Activated naive CD8-positive, alpha-beta T cell treated with anti-CD3 and anti-CD28 coated beads, Interleukin-2, amount 50 U/mL, for 16 hours (primary cell): ENCODE results near the gene NCBP2L.

Experiments used
- DNase-seq: peaks from one replicate; pipeline ENCODE4 v3.0.0-alpha.2; 2020; ENCODE audit warnings: low read depth, low spot score

NCBP2L gene

DNA sequence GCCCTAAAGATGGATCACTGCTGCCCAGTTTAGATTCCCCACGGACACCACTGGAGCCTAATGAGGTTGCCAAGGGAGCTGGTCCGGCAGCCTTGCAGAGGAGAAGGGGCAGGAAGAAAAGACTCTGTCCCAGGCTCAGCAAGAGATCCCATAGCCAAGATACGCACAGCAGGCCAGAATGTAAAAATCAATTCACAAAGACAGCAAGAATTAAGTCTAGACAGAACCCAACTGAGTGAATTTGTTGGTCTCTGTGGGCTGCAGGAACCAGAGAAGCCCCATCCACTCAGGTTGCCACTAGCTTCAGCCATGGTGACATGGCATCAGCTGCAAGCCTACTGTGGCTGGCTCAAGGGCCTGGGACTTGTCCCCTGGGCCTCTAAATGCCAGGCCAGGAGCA is 24.8 kb upstream of the NCBP2L start:
- no peak for DNase-seq

- no peak for DNase-seq
Observed at GRCh38 chrX:107753187-107753586, 24.3 kb upstream of the NCBP2L start.

- DNase-seq = no peak
Observed at GRCh38 chrX:107755721-107756120, 21.8 kb upstream of the NCBP2L start.

DNA sequence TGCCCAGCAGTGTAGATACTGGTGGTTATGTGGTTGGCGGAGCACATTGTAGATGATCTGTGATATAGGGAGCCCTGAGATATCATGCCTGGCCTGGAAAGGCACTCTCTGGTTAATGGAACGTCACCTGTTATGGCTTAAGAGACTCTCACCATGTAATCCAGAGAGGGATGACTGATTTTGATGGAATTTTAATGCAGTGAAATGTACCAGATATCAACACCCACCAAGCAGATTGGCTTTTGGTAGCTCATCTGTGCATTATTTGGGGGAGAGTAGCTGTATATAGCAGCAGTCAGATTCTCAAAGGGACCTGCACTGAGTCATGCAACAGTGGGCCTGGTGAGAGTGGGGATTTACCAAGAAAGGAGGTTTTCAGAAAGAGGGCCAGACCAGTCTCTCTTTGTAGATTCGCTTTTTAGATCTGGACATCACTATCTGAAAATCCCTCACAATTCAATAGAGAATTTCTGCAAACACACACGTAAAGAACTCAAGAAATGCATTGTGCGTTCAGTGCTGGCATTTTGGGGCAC is 19.2 kb upstream of the NCBP2L start:
- no peak for DNase-seq

DNA sequence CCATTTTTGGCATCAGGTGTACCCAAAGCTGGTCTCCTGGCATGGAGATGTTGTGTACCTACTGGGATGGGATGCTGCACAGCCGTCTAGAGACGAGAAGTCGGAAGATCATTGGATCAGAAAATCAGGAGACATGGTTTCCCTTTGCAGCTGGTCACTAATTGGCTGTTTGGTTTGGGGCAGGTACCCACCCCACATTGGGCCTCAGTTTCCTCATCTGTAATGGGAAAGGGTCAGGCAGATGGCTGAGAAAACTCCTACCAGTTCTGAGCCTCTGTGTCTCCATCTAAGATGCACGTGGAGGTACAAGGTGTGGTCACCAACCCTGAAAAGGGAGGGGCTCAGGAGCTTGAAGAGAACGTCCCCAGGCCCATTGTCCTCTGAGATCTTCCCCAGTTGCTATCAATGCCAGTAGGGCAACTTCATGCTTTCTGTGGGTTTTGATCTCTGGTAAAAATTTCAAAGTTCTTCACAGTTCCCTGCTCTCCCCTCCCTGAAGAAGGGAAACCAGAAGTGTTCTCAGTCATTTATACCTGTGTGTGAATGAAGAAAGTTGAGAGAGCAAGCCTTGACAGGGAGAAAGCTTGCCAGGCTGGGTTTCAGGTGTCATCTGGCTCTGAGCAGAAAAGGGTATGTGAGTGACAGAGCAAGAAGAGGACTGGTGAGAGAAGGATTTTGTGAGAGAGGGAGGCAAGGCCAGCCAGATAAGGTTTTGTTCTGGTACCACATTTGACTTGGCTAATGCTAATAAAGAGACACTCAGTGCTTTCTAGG is 17.0 kb upstream of the NCBP2L start:
- DNase-seq = no peak

DNA sequence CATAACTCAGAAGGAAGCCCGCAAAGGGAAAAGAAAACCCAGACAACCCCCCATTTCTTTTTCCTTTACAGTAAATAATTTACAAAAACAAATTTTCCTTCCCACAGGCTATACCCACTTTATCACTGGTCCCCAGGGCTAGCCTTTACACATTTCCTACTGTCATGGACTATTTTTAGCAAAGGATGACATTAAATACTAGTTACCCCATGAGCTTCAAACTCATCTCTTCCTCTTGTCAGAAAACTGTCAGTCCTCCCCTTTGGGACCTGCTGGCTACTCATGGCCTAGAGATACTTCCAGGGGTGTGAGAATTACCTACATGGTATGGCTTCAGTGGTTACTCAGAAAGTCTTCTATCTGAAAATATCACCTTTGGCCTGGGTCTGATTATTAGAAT is 13.9 kb upstream of the NCBP2L start:
- DNase-seq = no peak

- DNase-seq = no peak
Observed at GRCh38 chrX:107764845-107765608, 12.5 kb upstream of the NCBP2L start.

DNA sequence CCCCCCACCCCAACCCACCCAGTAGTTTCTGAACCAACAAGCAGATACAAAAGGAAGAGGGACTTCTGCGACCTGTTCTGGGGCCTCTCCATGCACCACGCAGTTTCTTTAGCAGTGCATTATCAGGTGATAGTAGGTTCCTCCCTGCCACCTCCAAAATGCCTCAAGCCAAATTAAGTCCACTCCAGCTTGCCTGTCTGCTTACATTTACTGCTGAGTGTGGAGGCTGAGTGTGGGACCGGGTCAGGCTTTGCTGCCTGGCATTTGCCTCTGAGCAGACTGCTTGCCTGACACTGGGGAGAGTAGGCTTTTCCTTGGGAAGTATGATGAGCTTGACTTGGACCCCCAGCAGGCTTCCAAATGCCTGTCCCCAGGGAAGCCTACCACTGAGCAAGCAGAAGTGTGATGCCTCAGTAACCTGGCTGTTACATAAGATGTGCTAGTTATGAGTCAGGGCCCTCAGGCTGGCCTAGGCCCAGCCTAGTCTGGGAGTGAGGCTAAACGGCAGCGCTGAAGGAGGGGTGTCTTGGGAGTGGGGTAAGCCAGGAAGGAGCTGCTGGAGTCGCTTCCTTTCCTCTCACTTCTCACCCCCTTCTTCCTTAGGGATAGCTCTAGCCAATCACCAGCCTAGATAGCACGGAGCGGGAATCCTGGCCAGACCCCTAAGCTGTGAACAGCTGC is 10.9 kb upstream of the NCBP2L start:
- no peak for DNase-seq

GRCh38 chrX:107768051-107768450 is 9.5 kb upstream of the NCBP2L start:
- DNase-seq = no peak

- DNase-seq = no peak
Observed at GRCh38 chrX:107769581-107770317, 7.8 kb upstream of the NCBP2L start.

DNA sequence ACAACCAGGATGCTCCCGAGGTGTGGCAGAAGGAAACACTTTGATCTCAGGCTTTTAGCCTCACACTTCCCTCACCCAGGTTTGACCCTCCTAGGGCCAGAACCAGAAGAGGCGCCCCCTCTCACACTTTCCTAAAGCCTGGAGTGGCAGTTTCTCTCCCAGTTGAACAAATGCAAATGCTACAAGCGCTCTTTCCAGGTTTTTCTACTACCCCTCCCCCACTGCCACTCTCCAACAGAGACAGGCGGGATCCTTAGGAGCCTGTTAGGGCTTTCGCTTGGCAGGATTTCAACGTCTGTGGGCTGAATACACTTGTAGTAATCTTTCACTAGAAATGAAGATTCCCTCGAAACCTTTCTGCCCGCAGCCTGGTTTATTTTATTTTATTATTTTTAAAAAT is 4.3 kb upstream of the NCBP2L start:
- no peak for DNase-seq

- DNase-seq = no peak
Observed at GRCh38 chrX:107773906-107774435, 3.6 kb upstream of the NCBP2L start.

DNA sequence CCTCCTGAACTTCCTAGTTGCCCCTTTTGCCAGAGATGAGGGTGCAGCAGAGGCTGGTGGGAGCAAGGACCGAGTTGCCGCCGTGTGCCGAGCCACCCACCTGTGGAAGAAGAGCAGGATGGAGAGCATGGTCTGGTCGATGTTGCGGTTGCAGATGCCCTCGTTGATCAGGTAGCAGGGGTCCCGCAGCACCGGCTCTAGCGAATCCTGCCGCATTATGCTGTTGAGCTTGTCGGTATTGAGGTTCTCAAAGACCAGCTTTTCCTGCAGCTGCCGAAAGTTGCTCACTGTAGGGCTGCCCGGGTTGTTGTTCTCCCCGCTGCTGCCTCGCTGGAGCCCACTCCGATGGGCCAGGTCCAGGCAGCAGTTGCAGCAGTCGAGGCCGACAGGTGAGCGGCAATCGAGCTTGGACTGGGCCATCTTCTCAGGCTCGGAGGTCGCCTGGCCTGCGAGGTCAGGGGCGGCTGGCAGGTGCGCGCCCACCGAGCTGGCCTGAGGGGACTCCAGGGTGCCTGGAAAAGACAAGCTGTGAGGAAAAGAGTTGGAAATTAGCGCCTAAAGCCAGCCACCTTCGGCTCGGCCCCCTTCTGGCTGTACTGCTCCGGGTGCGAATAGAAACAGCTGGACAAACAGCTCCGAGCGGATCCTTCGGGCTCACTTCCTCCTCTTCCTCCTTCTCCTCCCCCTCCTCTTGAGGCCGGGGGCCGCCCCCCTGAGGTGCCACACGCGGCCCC is 2.4 kb upstream of the NCBP2L start:
- DNase-seq = no peak

GRCh38 chrX:107775734-107776511 is 1.6 kb upstream of the NCBP2L start, which contains the start of gene TSC22D3:
Gene TSC22D3, minus strand, starts transcription at chrX:107775787. Its CDS starts 368 bp downstream, at chrX:107775419.
- DNase-seq = no peak

DNA sequence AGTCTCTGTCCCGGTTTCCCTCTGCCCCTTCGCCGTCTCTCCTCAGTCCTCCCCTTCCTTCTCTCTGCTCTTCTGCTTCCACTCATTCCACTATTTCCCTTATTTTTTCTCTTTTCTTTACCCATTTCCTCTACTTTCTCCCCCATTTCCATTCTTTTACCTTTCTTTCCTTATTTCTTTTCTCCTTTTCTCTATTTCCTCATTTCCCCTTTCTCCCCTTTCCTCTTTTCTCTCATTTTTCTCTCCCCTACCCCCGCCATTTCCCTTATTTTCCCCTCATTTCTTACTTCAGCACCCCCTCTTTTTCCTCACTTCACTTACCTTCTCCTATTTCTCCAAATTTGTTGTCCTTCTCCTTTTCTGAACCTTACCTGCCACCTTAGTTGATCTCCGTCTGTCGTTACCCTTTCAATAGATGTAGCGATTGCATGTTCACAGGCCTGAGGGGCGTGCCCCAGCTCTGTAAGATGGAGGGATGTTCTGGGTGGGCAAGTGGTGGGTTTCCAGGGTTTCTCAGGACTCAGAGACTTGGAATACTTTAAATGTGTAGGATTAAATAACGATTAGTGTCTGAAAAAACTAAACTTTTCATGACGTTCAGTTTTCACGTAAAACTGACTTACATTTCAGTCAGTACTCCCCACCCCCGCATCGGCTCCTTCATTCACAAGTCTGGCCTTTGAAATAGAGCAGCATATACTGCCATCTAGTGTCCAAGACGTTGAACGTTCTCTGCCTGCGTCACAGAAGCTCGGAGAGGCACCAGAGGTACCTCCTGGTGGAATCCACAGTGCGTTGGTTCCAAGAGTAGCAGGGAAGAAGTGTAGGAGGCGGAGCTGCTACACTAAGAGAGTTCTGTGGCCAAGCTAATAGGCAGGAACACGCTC is 641 bp upstream of the NCBP2L start:
- peak; percentile 39 for DNase-seq

GRCh38 chrX:107780525-107780924 is 3.0 kb downstream of the NCBP2L start:
- no peak for DNase-seq

DNA sequence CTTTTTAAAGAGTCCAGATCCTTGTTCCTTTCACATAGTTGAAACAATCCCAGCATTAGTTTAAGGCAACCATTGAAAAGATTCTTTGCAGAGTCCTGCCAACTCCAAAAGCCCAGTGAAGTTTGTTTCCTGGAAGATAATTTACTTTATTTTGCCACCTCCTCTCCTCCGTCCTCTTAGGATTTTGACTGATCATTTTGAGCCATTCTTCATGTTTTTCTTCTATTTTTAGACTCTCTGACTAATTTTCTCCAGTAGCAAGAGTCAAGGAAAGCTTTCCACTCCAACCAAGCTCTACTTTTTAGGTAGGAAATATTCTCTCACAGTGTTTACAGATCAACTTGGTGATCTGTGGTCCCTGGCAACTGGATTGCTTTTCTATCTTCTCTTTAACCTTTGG is 10.3 kb downstream of the NCBP2L start:
- DNase-seq = no peak

- no peak for DNase-seq
Observed at GRCh38 chrX:107804427-107804826, 26.9 kb downstream of the NCBP2L start.

DNA sequence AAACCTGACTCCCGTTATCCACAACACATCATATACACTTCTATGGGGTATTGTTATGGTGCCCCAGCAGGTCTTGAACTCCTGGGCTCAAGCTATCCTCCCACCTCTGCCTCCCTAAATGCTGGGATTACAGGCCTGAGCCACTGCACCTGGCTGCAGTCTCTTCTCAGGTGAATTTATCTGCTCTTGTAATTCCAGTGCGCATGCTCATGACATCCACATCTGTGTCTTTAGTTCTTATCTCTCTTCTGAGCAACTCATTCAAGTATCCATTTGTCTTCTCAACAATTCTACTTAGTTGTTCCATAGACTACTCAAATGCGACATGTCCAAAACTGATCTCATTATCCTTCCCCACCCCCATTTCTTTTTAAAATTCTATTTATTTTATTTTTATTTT is 27.6 kb downstream of the NCBP2L start:
- no peak for DNase-seq
